8988T (cell line): ENCODE results near the gene IRF4.

Experiments used
- DNase-seq: peaks from one replicate; pipeline ENCODE4 v3.0.0; 2011

The IRF4 gene

GRCh38 chr6:445571-446417, 54.2 kb downstream of the IRF4 start:
- DNase-seq: no peak

- DNase-seq: no peak
These were observed 55.1 kb downstream of the IRF4 start for GRCh38 chr6:446418-447366.

DNA sequence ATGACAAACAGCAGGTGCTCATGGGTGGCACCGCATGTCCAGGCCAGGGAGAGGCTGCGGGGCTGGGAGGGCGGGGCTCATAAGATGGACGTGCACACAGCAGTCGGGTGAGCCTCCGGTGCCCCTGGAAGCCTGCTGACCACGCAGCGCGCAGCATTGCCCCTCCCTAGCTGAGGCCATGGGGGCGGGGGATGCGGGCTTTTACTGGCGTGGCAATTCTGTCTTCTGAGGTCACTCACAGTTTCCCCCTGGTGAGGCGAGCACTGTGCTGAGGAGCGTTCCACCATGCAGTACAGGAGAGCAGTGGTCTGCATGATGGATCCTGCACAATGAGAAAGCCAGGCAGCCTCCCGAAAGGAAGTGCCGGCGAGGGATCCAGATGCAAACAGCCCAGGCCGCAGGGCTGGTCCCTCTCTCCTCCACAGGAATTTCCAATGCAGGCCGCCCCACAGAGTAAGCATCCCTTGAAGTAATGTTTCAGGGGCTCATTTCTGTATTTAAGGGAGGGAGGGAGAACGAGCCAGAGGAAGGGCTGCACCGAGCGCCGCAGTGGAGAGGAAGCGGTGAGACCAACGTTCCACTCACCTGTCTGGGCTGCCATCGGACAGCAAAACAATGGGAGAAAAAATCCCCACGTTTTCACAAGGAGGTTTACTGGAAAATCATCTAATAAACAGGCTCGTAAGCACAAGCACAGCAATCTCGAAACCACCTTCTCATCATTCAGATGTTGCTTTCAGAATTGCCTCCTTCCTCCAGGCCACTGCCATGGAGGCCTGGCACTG, 56.0 kb downstream of the IRF4 start:
- DNase-seq: no peak

DNA sequence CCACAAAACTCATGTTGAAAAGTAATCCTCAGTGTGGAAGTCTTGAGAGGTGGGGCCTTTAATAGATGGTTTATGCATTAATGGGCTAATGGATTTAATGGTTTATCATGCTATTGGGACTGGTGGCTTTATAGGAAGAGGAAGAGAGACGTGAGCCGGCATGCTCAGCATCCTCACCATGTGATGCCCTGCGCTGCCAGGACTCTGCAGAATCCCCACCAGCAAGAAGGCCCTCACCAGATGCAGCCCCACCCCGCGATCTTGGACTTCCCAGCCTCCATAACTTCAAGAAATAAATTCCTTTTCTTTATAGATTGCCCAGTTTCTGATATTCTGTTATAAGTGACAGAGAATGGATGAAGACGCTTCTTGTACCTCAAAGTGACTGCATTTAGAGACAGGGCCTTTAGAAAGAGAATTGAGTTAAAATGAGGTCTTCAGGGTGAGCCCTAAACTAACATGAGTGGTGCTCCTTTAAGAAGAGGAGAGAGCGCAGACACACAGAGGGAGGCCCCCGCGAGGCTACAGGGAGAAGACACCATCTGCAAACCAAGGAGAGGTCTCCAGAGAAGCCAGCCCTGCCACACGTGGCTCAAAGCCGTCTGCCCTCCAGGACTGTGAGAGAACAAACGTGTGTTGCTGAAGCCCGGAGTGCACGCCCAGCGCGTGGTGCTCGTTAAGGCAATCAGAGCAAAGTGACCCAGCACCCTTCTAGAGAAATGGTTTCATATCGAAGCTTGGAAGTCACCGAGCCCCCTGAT, 56.9 kb downstream of the IRF4 start:
- DNase-seq: no peak

- DNase-seq: no peak
These were observed 57.5 kb downstream of the IRF4 start for GRCh38 chr6:449057-449430.

DNA sequence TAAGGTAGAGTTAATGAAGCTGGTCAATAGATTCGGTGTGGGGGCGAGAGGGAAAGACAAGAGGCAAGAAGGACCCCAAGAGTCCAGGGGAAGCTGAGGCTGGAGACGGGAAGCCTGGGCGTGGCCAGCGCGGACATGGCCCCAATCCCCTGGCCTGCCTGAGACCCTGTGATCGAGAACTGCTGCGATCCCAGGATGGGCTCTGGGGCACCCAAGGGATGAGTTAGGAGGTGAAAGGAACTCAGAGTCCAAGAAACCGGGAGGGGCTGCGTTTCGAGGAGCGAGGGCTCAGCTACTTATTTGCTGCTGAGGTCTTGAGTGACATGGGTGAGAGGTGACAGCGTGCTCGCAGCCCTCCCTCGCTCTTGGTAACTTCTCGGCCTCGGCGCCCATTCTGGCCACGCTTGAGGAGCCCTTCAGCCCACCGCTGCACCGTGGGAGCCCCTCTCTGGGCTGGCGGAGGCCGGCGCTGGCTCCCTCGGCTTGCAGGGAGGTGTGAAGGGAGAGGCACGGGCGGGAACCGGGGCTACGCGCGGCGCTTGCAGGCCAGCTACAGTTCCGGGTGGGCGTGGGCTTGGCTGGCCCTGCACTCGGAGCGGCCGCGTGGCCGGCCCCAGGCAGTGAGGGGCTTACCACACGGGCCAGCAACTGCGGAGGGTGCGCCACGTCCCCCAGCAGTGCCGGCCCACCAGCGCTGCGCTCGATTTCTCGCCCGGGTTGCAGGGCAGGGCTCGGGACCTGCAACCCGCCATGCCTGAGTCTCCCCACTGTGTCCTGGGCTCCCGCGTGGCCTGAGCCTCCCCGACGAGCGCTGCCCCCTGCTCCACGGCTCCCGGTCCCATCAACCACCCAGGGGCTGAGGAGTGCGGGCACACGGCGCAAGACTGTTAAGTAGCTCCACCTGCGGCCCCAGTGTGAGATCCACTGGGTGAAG, 58.2 kb downstream of the IRF4 start:
- DNase-seq: no peak

GRCh38 chr6:451336-451735, 59.8 kb downstream of the IRF4 start:
- no peak for DNase-seq

- DNase-seq: no peak
These were observed 60.3 kb downstream of the IRF4 start for GRCh38 chr6:451847-452246.

DNA sequence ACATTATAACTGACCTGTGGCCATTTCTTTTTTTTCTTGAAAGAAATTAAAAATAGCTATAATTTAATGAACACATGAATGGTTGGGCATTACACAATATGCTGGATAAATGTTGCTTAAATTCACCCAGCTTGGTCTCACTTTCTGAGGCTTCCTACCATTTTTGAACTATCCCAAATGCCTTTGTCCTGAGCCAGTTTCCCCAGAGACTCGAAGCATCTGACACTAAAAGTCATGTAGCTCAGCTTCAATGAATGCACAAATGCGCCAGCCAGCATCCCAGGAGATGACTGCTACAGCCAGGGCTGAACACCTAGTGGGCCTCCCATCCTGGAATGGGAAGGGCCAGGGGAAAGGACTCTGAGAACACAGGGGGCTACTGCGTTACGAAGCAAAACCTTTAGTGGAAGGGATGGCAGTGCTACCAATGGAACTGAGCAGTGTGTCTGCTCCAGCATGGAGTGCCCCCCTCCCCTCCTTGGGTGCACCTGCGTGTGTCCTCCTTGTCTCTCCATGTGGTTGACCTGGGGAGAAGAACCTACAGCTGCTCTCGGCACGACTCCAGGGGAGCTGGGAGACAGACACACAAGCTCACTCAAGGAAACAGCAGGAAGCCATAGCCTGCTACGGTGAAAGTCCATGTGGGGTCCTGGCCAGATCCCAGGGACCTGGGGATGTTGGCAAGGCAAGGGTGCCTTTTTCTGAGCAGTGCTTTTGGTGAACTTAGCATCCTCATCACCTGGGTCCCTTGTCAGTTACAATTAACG, 60.9 kb downstream of the IRF4 start:
- DNase-seq: no peak

- DNase-seq: no peak
These were observed 61.6 kb downstream of the IRF4 start for GRCh38 chr6:453152-453551.

- DNase-seq: no peak
These were observed 62.8 kb downstream of the IRF4 start for GRCh38 chr6:454148-454991.

DNA sequence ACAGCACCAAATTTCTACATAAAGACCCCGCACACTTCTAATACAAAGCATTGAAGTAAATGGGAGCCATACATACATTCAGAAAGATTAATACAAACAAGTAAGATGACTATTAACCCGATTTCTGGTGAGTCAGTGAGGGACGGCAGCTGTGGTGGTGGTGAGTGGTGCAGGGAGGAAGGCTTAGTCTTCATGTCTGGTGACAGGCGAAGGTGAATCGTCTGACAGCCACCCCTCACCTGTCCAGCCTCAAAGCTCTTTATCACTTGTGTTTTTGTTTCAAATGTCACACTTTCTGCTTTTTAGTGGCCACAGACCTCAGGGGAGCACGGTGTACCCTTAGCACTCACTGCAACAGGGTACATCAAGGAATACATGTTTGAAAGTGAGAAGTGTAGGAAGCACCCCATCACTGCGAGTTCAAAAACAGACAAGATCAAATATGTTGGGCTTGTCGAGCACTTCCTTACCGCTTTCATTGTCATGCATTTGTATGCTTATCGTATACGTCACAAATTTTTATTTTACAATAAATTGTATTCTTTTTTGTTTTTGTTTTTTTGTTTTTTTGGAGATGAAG, 63.5 kb downstream of the IRF4 start:
- no peak for DNase-seq

- DNase-seq: no peak
These were observed 64.3 kb downstream of the IRF4 start for GRCh38 chr6:455835-456234.

DNA sequence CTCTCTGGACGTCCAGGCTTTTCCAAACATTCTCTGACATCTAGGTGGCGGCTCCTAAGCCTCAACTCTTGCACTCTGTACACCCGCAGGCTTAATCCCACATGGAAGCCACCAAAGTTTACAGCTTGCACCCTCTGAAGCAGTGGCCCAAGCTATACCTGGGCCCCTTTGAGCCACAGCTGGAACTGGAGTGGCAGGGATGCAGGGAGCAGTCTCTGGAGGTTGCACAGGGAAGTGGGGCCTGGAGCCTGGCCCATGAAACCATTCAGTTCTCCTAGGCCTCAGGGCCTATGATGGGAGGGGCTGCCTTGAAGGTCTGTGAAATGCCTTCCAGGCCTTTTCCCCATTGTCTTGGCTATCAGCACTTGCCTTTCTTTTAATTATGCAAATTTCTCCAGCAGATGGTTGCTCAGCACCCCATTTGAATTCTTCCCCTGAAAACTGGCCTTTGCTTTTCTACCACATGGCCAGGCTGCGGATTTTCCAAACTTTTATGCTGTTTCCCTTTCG, 64.9 kb downstream of the IRF4 start:
- no peak for DNase-seq

DNA sequence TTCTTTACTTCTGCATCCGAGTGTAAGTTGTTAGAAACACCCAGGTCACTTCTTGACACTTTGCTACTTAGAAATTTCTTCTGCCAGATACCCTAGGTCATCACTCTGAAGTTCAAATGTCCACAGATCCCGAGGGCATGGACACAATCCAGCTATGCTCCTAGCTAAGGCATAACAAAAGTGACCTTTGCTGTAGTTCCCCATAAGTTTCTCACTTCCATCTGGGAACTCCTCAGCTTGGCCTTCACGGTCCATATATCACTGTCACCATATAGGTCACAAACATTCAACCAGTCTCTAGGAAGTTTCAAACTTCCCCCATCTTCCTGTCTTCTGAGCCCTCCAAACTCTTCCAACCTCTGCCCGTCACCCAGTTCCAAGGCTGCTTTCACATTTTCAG, 65.3 kb downstream of the IRF4 start:
- DNase-seq: no peak
